Lung microvascular endothelial cell (primary cell): ENCODE results near the gene COX20. TPM values are rescaled to one million over a fixed set of nuclear protein-coding genes. Genes with fewer than 3 reads are reported as not detected.
"Not testable (repeated sequence)": the region's sequence is repeated elsewhere in the genome, so short reads cannot be mapped to it uniquely, and the experiment has no call there.

Source experiments
- DNase-seq, 2 donors: peaks; one replicate each; pipeline versions ENCODE4 v3.0.0 to v3.0.0-alpha.2; 2010; ENCODE audit warnings: low read depth in 2 of 2
- total RNA-seq: library from RNA; depleted of rRNA; stranded (reverse); fragments of >200 nt; gene quantifications from 2 replicates; pipeline ENCODE4 v1.2.1, GENCODE V29; 2014

Gene COX20
- total RNA-seq, 1 donor from 2014 or later = 11.1 TPM

GRCh38 chr1:244822878-244823277 is 12.6 kb upstream of the COX20 start:
- DNase-seq = no peak

DNA sequence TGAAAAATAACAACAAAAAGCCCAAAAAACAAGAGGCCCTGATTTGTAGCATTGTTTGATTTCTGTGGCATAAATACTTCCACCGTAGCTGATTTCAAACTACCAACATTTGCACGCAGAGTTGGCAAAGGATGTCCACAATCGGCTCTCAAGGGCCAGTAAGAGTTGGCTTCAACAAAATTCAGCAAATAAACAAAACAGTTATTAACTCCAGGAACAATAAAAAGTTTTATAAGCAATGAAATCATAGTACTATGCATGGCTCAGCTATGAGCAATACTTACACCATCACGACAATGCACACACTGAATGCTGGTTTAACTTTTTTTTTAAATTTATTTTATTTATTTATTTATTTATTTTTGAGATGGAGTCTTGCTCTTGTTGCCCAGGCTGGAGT is 8.7 kb upstream of the COX20 start:
- DNase-seq = no peak

- no peak for DNase-seq
Observed at GRCh38 chr1:244830639-244831038, 4.8 kb upstream of the COX20 start.

- not testable (repeated sequence) for DNase-seq
Observed at GRCh38 chr1:244833260-244833659, 2.2 kb upstream of the COX20 start.

DNA sequence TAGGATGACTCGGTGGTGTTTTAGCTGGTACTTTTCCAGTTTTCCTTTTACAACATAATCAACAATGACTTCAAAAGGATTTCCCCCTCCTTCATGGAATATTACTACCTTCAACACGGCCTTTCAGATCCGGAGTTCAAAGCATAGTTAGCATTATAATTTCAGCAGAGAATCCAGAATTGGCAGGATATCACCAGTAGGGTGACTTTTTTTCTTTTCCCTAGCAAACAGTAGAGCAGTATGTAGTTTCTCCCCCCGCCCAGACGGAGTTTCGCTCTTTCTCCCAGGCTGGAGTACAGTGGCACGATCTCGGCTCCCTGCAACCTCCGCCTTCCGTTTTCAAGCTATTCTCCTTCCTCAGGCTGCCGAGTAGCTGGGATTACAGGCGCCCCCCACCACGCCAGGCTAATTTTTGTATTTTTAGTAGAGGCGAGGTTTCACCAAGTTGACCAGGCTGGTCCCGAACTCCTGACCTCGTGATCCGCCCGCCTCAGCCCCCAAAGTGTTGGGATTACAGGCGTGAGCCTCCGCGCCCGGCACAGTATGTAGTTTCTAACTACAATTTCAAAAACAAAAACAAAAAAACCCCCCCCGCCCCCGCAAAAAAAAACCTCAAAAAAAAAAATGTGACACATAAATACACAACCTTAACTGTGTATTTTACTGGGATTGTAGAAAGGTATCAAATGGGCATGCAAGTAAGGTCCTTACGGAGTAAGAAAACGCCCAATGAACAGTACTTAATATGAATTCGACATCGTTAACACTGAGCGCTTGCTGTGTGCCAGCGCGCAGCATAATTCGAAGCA is 1.5 kb upstream of the COX20 start:
- DNase-seq = peak; percentile 75 to 92

DNA sequence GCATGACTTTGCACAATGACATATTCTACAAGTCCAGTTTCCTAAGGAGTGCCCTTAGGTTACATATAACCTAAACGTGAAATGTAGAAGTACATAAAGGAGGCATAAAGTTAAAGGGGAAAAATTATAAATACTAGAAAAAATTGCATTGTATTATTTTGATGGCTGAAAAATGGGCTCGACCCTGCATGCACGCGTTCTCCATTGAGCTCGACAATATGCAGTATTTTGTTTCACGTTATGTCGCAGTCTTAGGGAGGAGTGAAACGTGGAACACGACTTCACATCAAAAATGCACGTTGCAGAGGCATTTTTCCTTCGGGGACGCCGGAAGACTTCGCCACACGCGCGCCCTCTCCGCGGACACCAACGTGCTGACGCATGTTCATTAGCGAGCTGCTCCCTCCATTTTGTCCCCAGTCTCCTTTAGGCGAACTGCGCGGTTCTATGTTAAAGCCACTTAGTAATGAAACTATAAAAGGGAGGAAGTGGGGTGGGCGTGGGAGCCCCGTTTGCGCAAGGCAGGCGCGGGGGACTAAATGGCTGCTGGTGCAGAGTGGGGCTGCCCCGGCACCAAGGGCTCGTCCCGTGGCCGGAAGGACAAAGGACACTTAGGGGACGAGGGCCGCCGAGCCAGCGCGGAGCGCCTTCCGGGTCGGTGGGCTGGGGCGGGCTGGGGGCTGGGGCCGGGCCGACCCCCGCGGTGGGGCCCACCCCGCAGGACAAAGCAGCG is 749 bp upstream of the COX20 start:
- peak; percentile 92 to 94 for DNase-seq

DNA sequence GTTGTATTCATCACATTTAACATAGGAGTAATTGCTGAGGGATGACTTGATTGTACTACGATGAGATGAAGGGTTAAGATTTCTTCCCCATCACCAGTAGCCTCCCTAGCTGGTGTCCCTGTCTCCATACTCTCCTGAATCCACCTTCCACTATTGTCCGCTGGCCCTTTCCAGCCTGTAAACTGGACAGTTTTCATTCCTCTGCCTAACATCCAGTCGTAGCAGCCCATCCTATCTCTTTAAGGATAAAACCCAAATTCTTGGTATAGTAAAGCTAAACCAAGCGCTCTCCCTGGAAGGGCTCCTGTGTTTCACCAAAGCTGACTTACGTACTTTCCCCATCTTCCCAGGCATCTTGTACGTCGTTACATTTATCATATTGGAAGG is 670 bp downstream of the COX20 start:
- peak; percentile 41 for DNase-seq

- DNase-seq = peak in 1 of 2 donors; percentile 8
Observed at GRCh38 chr1:244836584-244836983, 1.1 kb downstream of the COX20 start.

DNA sequence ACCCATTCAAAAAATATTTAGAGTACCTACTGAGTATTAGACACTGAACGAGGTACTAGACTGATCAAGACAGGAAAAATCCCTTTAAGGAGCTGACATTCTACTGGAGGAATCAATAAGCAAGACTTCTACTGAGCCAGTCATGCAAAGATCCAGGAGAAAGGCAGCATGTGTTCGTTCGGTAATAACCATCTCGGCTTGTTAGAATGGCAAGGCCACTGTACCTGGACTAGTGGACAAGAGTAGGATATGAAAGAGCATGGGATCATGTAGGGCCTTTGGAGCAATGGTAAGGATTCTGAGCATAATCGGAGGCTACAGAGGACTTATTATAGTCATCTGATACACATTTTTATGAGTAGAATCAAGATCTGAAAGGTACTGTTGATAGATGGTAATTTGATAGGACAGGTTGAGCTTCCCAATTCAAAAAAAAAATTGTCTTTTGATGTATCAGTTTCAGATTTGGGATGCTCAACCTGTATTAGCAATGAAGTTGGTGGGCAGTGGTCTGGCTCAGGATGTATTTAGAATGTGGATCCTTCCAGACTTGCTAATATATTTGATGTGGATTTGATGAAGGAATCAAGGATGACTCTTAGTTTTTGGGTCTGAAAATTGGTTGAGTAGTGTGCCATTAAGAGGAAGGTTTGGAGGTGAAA is 2.3 kb downstream of the COX20 start:
- no peak for DNase-seq

DNA sequence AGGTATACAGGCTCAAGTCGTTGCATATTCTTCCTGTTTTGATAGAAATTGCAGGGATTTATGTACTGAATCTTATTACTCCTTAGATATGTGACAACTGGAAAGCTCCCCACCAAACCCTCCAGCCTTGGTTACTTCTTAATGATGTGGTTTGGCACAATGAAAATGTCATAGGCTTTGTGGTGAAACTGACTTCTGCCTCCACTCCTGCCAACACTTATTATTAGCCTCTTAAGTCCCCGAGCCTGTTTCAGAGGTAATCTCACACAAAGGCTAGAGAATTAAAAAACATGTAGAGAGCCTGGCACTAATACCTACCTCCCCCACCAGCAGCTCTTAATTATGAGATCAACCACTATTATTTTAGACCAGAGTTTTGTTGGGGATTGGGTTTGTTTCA is 4.2 kb downstream of the COX20 start:
- no peak for DNase-seq

DNA sequence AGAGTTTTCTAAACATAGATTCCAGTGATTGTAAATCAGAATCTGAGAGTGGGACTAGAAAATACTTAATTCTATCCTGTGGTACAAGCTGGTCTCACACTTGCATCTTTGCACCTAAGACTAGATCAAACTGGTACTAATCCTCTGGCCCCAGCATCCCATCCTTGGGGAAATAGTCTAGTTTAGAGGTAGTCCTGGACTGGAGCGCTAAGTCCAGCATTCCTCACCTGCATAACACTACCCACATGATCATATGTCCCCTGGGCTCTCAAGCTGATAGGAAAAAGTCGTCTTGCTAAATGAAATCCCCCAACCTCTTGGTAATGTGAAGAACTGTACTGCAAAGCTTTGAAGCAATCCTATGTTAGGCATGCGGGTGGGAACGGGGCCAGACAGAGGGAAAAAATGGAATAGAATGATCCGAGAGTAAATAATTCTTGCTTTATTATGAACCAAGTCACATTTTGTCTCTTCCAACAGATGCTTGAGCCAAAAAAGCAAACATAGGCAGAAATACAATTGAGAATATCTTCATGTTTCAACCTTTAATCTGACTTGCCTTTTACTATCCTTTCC is 4.8 kb downstream of the COX20 start:
- no peak for DNase-seq

GRCh38 chr1:244841273-244841927 is 5.9 kb downstream of the COX20 start:
- DNase-seq = no peak

DNA sequence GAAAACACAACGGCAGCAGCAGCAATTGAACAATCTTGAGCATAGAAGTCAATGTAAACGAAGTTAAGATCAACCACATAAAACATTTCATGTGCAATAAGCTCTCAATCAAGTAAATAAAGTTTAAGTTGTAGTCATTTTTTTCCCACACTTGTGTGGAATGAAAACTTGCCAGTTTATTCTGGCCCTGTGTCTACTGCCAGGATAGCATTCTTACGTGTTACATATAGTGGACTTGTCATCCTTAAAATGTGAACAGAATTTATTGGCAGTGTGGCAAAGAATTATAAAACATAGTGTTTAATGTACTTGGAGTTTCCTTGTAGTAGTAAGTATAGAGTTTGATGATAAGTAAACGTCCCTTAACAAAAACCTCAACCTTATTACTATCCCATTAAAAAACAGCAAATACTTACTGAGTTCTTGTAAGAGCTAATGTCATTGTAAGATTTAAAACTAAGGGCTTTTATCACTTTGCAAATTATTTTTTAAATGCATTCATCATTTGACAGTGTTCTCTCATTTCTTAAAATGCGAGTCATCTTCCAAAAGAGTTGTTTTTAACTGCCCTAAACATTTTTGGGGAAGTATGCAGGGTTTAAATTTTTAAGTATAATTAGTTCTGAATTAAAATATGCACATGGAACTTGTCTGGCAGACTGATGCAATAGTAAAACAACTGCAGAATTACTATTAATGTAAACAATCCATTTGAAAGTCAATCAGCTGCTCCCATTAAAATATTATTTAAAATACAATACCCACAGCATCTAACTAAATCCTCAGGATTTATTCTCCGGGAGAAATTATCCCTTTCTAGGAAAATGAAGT is 7.9 kb downstream of the COX20 start:
- DNase-seq = no peak

- no peak for DNase-seq
Observed at GRCh38 chr1:244844155-244845121, 9.0 kb downstream of the COX20 start.

- DNase-seq = no peak
Observed at GRCh38 chr1:244846653-244847052, 11.2 kb downstream of the COX20 start.

DNA sequence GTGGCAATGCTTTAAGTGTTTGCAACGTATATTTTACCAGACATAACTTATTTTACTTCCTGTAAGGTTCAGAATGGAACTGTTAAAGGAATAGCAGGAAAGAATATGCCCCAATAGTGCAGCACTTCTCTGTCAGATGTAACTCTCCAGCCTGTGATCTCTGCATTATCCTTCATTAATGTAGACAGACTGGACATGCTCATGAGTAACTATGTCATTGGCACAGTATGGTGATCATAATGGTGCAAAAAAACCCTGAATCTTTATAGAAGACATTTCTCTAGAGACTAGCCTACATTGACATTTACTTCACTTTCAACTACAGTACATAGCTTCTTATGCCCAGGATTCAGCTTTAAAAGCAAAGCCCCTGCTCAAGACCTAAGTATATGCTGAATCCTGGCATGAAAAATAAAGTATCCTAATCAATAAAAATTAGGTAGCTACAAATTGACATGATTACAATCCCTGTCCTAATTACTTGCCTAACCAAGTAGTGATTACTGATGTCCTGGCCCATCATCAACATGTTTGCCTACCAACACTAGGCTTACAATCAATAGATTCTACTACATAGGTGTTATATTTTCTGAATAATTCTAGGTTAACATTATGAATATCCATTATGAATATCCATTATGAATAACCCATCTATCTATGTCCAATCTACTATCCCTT is 13.9 kb downstream of the COX20 start:
- no peak for DNase-seq

GRCh38 chr1:244850099-244850852 is 14.8 kb downstream of the COX20 start:
- no peak for DNase-seq

- DNase-seq = no peak
Observed at GRCh38 chr1:244850896-244851295, 15.4 kb downstream of the COX20 start.
